Measurements from ENCODE around the gene NR2F1-AS1.

NR2F1-AS1 gene

DNA sequence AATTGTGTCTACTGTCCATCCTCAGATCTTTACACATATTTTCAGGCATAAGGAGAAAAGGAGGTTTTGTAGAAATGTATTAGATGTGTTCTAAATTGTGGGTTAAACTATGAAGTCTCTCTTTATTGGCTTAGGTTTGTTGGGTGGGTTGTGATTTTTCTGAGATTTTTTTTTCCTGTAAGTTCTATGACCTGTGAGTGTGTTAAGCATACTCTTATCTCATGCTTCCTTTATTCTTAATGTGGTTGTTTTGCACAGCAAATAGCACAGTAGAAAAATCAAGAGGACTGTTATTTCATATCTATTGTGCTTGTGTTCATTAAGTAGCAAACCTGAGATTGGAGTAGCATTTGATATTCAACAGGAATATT lies 25.3 kb upstream of the NR2F1-AS1 start:
- TF ChIP-seq, protein P1, sequence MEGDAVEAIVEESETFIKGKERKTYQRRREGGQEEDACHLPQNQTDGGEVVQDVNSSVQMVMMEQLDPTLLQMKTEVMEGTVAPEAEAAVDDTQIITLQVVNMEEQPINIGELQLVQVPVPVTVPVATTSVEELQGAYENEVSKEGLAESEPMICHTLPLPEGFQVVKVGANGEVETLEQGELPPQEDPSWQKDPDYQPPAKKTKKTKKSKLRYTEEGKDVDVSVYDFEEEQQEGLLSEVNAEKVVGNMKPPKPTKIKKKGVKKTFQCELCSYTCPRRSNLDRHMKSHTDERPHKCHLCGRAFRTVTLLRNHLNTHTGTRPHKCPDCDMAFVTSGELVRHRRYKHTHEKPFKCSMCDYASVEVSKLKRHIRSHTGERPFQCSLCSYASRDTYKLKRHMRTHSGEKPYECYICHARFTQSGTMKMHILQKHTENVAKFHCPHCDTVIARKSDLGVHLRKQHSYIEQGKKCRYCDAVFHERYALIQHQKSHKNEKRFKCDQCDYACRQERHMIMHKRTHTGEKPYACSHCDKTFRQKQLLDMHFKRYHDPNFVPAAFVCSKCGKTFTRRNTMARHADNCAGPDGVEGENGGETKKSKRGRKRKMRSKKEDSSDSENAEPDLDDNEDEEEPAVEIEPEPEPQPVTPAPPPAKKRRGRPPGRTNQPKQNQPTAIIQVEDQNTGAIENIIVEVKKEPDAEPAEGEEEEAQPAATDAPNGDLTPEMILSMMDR (IDR thresholded peaks at IDR 0.05): no peak

DNA sequence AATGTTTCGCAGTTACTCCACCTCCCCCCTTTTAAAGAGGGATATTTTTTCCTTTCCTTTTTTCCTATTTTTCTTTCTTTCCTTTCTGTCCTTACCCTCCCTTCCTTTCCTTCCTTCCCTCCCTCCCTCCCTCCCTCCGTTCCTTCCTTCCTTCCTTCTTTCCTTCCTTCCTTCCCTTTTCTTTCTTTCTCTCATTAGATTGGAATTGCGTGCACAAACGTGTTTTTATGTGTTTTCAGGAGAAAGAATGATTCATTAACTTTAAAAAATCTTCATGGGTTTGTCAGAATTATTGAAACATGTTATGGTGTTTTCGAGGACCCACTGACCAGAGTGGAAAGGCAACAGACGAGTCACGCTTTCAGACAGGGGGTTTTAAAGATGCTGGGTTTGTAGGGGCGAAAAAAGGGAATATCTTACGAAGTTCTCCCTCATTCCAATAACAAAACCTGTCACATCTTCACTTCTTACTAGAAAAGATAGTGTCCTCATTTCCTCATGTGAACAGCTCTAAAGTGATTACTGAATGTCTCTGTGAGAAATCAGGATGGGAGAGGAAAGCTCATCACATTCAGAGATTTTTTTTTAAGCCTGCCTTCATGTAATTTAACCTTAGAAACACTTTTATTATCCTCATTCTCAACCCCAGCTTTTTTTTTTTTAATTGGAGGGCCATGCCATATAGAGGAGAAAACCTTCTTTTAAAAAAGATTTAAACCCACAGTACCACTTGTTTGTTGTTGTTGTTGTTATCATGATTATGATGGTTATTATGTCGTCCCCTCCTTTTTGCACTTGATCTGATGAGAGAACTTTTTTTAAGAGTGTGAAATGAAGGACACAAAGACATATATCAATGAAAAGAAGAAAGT lies 23.9 kb upstream of the NR2F1-AS1 start:
- TF ChIP-seq, protein P1 (IDR thresholded peaks at IDR 0.05): no peak

DNA sequence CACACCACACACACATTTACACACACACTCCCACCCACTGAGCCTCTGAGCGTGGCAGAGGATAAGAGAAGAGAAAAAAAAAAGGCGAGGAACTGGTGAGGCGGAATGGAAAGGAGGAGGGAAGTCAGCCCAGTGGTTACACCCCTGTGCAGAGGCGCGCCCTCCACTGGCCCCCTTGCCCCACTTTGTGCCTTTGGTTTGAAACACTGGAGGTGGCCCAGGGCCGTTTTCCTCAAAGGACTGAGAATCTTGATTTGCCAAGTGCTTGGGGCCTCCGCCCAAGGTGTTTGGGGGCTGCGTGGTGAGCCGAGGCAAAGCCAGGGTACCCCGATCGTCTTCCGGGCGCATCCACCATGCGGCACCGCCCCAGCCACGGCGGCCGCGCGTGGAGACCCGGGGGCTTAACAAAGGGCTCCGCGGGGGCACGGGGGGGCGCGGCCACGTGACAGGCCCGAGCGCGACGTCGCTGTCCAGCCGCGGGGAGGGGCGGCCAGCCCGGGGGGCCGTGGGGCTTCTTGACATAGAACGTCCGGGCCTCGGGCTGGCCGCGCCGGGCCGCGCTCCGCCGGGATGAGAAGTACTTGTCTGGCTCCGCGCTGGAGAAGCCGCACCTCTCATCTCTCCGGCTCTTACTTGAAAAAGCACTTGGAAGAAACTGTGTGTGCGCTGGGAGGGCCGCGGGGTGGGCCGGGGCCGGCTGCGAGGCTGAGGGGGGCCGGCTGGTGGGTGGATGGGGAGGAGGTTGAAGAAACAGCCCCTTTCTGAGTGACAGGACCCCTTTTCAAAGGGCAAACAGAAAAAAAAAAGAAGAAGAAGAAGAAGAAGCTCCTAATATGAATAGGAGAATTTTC lies 23.0 kb upstream of the NR2F1-AS1 start:
- TF ChIP-seq, protein P1 (IDR thresholded peaks at IDR 0.05): no peak

DNA sequence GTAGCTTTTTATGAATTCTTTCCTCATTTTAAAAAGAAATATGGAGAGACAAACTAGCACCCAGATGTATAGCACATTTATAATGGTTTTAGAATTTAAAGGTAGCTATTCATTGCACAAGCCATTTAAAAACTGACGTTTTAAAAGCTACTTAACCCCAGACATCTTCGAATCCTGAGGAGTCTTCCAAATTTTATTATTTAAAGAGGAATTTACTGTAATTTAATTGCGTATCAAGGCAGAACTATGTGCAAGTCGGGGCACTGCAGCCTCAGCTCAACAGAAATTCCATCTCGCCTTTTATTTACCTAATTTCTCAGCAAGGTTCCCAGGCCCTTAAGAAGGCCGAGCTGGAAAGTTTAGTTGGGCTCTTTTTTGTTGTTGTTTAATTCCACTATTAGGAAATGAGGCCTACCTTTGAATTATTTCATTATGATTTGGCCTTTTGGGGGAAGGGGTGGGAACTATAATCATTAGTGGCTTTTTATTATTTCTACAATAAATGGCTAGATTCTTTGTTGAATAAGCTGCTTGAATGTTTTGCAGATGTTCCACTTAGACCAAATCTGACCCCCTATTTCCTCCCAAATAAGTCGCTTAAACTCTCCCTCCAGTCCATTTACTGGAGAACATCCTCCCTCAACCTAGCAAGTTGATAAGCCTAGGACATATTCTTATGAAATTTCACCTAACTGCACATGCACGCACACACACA lies 22.2 kb upstream of the NR2F1-AS1 start:
- TF ChIP-seq, protein P1 (IDR thresholded peaks at IDR 0.05): no peak

- TF ChIP-seq, protein P1 (IDR thresholded peaks at IDR 0.05): no peak
Measured at GRCh38 chr5:93602241-93603077, 21.4 kb upstream of the NR2F1-AS1 start.

DNA sequence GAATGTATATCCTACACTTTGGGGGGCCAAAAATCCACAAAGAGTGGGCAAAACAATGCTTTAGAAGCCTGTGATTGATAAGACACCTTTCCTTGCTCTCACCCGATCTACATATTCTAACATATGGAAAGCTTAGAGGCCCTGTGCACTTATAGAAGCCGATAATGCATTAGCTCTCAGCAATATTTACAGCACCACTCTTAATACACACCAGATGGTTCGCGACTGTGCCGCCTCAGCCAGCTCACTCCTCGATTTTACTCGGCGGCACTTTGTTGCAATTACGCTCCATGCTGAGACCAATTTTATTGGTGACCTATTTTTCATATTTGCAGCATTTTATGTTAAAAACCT lies 20.8 kb upstream of the NR2F1-AS1 start:
- TF ChIP-seq, protein P1 (IDR thresholded peaks at IDR 0.05): no peak
